Skin epidermis (tissue), 12 donors: ENCODE results near the gene FLAD1.

Experiments
- H3K27ac ChIP-seq, 21 experiments: fragments of 200-600 bp; sonication (generic) in 11 of 21; one replicate each; pipeline ENCODE4 v1.5.0; 2020; ENCODE audit warnings: mild to moderate bottlenecking in 3 of 21, inconsistent platforms in 2 of 21, moderate library complexity in 2 of 21
- H3K4me3 ChIP-seq, 7 experiments: fragments of 200-600 bp; sonication (generic) in 2 of 7; one replicate each; pipeline ENCODE4 v1.5.0; 2020; ENCODE audit warnings: inconsistent platforms in 2 of 7, mild to moderate bottlenecking in 2 of 7, moderate library complexity in 1 of 7

Gene FLAD1

DNA sequence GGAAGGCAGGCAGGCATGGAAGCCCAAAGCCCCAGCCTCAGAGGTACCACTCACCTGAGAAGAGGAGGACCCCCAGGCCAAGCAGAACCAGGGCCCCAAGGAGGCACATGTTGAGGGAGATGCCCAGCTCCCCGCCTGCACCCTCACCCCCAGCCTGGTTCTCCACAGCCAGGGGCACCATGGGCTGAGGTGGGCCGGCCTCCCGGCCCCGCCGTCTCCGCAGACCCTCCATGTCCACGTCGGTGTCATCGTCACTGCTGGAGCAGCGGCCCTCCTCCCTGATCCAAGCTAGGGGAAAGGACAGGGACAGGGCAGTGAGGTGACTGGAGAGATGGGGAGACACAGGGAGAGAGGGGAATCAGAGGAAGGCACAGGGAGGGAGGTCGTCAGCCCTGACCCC, 35.1 kb upstream of the FLAD1 start:
- Histone ChIP-seq H3K4me3 (no peak overlapping the region), H3K27ac (no peak overlapping the region)

DNA sequence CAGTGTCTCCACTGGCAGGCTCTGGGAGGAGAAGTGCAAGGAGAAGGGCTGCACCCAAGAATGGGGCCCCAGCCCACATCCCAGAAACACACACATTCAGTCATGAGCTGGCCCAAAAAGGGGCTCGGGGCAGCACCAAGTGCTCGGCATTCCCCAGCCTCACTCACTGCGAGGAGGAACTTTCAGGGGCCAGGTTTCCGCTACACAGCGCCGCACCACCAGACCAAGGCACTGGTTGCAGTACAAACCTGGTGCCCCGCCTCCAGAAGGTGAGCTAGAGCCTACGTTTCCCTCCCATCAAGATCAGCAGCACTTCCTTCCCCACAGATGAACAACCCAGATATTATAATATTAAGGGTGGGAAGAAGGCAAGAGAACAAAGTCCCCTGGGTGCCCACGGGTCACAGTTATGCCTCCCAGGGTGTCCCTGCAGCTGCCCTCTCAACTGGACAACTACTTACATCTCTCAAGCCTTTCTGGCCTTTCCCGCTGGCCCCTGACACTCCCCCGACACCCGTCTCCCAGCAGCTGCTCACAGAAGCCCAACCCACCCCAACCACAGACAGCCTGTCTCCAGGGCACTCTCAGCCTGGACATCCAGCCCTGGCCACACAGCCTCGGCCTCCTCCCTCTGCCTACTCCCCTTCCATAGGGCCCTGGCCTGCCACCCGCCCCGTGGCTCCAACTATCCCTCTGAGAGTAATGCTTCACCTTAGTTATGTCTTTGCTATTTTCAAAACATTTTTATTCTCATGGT, 31.1 kb upstream of the FLAD1 start:
- H3K27ac ChIP-seq = peak overlapping the region in 11 of 21 experiments; percentile 6 to 94 (median 62)

DNA sequence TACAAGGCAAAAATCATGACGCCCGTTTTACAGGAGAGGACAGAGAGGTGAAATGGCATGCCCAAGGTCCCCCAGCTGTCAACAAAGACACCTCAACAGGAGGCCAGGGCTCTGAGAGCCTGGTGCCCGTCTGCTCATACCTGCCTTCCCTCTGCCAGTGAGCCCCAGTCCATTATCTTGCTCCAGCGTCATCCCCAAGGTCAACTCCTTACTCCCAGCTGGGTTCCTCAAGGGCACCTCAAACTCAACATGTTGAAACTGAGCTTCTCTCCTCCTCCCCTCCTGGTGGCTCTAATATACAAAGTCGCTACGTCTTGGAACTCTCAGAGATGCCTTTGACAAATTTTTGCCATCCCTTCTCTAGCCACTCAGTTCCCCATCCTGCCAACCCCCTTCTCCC, 30.5 kb upstream of the FLAD1 start:
- H3K4me3 ChIP-seq = peak overlapping the region in 3 of 7 experiments; percentile 2 to 22 (median 2)
- H3K27ac ChIP-seq = peak overlapping the region in 10 of 21 experiments; percentile 6 to 94 (median 70)

More for the DNA sequence above, 31.1 kb upstream of the FLAD1 start:
- peak overlapping the region in 2 of 7 experiments; percentile 2 to 22 for H3K4me3 ChIP-seq

DNA sequence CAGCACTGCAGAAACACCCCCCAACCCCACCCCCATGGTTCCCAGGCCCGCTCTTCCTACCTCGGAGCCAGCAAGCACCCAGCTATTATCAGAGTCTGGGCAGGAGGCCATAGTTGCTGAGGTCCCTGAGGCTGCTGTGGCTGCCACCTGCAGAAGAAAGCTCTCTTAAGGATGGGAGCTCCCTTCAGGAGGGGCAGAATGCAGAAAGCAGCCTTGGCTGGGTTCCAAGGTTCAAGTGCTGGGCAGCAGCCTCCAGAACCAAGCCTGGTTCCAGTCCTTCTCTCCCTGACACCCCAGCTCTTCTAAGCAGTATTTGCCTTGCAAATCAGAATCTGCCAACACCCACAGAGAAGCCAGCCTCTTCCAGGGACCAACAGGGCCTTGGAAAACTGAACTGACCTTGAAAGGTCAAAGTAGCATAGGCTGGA, 29.5 kb upstream of the FLAD1 start:
- H3K4me3 ChIP-seq = peak overlapping the region in 2 of 7 experiments; percentile 3 to 46

DNA sequence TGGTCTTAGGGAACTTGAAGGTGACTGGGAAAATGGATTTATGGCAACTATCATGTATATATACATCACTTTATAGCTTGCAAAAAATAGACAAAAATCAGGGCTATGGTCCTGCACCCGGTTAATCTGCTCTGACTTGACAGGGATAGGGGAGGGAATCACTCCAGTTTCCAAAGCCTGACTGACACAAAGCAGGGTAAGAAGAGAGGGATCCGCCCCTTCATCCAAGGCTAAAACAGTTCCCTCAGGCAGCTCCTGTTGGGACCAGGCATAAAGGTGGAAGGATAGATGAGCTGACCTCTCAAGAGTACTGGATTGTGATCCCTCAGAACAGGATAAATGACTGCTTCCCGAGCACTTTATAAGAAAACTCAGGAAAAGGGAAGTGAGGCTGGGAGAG, 28.6 kb upstream of the FLAD1 start:
- H3K4me3 ChIP-seq = peak overlapping the region in 4 of 7 experiments; percentile 43 to 51 (median 47)
- peak overlapping the region in 13 of 21 experiments; percentile 19 to 94 (median 70) for H3K27ac ChIP-seq

More for the DNA sequence above, 29.5 kb upstream of the FLAD1 start:
- H3K27ac ChIP-seq = peak overlapping the region in 9 of 21 experiments; percentile 23 to 94 (median 77)

DNA sequence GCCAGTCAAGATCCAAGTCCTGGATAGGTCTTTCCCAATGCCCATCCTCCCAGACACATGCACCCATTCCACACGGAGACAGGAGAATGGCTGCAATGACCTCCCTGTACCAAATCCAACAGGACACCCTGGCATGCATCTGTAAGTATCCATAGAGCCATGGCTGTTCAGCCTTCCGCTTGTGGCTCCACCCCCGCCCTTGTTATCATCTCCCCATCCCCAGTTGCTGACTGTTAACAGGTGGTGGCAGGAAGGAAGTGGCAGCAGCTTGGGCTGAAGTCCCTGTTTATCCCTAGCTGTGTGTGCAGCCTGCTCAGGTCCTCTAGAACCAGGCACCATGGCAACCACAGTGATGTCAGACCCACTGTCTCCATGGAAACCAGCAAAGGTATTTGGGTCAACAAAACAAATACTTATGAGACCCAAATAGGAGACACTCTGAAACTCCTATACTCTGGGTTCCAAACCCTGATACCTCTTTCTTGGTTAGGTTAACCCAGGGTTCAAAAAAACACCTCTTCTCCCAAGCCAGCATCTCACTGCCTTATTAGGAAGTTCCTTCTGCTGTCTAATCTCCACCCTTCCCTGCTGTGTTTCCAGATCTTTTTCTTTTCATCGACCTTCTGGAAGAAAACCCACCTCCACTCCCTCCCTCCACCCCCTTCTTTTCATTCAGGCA, 28.0 kb upstream of the FLAD1 start:
- peak overlapping the region; percentile 44 to 94 (median 79) for H3K27ac ChIP-seq
- H3K4me3 ChIP-seq = peak overlapping the region; percentile 40 to 51 (median 46)

DNA sequence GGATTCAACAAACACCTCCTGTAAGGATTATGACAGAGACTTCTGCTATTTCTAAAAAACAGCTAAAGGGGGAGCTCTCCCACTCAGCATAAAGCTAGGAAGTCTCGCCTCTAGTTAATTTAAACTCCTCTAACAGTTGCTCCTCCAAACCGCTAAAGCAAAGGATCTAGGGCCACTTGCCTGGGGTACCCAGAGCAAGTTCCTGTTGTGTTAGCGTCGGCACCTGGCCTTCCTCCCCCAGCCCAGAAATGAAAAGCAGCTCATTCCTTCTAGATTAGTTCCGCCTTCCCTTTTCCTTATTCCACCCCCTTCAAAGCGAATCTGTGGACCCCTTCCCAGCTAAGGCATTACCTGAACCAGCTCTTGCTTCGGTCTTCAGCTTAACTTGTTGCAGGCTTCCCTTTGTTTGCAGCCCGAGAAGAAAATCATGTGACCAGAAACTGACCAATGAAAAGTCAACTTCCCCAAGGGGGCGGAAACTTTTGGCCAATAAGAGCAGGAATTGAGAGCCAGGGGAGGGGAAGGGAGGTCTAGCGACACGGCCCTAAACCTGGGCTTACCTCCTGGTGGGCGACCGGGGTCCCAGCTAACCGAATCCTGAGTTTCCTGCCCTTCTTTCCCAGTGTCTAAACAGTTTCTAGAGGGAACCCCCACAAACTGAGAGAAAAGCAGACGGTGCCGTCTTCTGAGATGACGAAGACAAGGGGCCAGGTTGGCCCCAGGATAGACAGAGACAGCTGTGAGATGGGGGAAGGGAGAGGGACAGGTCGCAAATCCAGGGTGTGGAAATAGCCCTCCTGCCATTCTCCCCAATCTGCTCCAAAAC, 27.2 kb upstream of the FLAD1 start, which contains the start of gene PBXIP1:
Gene PBXIP1, minus strand, starts transcription at position 382 of the 826 bp plus-strand sequence. CDS start 2,378 bp downstream, outside the sequence.
- Histone ChIP-seq H3K27ac (peak within 1 kb of the TSS; percentile 44 to 94 (median 79)), H3K4me3 (peak within 1 kb of the TSS; percentile 40 to 51 (median 46))

DNA sequence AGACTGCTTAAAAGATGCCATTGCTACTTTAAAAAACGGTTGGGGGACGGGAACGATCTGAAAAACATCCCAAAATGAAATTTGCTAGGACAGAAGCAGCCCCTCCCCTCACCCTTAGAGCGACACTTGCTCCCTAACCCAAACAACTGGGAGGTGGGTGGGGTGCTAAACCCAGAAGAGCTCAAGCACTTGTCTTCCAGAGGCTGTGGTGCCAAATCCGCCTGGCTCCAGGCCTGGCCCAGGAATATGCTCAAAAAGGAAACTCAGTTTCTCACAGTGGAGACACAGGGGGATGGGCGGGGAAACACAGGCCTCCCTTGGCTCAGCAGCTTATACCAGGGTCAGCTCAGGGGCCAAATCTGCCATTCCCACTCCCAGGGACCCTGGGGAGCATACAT, 26.6 kb upstream of the FLAD1 start:
- Histone ChIP-seq H3K27ac (peak overlapping the region in 20 of 21 experiments; percentile 15 to 94 (median 79)), H3K4me3 (peak overlapping the region; percentile 40 to 51 (median 46))

DNA sequence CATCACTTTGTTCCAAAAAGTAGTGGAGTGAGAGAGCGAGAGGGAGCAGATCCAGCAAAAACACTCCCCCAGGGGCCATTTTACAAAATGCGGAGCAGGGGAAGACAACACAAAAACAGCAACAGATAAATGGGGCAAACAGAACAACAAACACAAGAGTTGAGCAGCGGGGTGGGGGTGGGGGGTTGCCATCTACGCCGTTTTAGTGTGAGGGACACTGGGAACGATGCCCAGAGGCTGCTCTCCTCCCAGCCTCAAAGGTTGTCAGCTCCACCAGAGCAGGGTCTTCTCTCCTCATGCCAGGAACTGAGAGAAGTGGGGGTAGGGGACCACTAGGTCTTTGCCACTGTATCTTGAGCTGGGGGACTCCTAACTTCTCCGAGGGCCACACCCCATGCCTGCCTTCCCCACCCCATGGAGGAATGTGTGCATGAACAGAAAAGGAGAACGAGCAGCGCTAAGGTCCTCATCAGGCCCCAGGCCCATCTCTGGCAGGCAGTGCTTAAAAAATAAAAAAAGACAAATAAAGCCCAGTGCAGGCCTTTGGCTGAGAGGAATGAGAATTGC, 26.0 kb upstream of the FLAD1 start:
- Histone ChIP-seq H3K4me3 (no peak overlapping the region), H3K27ac (peak overlapping the region in 12 of 21 experiments; percentile 27 to 94 (median 83))

DNA sequence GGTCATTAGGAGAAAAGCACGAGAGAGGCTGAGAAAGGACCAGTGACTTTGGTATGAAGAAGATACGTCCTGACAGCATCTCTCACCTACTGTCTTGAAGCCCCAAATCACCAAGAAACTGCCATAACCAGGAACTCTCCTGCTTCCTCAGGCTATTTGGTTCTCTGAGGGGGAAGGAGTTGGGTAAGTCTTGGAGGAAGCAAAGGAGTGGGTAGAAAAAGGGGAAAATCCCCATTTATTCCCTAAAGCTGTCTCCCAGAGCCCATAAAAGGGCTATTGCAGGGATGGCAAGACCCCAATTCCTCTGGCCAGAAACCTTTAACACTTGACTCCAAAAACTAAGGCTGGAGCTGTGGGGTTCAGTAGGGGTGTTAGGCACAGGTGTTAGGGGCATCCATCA, 25.1 kb upstream of the FLAD1 start:
- no peak overlapping the region for H3K4me3 ChIP-seq
- peak overlapping the region in 1 of 21 experiments; percentile 9 for H3K27ac ChIP-seq

DNA sequence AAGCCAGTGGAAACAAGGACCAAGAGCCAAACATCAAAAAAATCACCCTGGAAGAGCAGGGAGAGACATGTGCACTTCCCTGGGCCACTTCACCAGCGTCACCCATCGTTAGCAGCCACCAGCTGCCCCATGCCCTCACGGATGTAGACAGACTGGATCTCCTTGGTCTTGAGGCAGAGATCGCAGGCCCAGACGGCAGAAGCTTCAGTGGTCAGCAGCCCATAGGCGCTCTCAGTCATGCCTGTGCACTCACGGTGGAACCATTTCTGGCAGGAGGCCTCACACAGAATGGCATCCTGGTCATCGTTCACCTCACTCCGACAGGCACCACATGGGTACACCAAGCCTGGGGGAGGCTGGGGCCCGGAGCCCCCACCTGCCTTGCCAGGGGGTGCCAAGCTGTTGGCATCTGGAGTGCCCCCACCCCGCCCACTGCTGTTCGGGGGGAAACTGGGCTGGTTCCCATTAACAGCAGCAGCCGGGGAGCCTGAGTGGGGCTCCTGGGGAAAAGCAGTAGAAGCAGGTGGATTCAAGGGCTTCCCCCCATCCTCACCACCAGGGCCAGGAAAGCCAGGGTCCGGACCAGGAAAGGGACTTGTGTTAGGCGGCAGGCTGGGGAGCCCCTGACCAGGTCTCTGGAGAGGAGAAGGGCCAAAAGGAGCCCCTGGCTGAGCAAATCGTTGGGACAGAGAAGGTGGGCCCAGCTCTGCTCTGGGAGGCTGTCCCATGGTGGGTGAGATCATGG, 24.3 kb upstream of the FLAD1 start:
- Histone ChIP-seq H3K27ac (peak overlapping the region in 2 of 21 experiments; percentile 7 to 19), H3K4me3 (no peak overlapping the region)

DNA sequence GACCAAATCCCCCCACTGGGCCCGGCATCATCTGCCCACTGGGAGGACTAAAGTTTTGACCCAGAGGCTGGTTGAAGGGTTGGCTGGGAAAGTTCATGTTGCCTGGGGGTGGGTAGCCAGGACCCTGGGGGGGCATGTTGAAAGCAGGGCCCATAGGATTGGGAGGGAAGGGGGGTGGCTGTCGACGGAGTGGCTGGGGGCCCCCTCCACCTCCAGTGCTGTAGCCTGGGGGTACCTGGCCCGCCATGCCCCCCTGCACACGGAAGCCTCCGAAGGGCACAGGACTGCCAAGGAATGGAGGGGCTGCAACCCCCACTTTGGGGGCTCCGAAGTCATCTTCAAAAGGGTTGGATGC, 23.7 kb upstream of the FLAD1 start:
- Histone ChIP-seq H3K4me3 (no peak overlapping the region), H3K27ac (peak overlapping the region in 2 of 21 experiments; percentile 7 to 19)

DNA sequence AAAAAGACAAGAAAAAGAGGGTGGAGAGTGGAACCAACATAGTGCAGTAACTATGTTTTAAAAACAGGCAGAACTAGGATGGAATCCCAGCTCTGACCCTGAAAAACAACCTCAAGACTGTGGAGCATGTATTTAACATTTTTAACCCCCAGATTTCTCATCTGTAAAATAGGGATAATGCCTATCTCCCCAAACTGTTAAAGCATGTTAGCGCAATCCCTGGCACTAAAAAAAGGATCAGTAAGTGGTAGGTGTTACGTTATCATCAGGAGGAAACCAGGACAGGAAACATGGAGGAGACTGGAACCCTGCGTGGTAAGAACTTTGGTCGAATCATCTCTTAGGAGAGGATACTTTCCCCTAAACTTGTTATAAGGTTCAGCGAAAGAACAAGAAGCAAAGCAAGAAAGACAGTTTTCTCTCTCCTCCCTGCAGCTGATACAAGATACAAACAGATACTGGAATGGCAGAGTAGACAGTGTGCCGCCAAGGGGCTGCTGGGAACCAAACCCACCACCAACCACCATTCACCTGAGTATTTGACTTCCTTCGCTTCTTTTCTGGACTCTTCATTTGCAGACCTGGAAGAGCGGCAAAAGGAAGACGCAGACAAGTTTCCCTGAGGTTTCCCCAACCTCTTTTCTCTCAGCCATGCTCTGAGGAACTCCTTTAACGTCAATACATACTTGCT, 22.6 kb upstream of the FLAD1 start:
- peak overlapping the region; percentile 67 to 88 (median 69) for H3K4me3 ChIP-seq
- H3K27ac ChIP-seq = peak overlapping the region in 18 of 21 experiments; percentile 90 to 100 (median 98)

DNA sequence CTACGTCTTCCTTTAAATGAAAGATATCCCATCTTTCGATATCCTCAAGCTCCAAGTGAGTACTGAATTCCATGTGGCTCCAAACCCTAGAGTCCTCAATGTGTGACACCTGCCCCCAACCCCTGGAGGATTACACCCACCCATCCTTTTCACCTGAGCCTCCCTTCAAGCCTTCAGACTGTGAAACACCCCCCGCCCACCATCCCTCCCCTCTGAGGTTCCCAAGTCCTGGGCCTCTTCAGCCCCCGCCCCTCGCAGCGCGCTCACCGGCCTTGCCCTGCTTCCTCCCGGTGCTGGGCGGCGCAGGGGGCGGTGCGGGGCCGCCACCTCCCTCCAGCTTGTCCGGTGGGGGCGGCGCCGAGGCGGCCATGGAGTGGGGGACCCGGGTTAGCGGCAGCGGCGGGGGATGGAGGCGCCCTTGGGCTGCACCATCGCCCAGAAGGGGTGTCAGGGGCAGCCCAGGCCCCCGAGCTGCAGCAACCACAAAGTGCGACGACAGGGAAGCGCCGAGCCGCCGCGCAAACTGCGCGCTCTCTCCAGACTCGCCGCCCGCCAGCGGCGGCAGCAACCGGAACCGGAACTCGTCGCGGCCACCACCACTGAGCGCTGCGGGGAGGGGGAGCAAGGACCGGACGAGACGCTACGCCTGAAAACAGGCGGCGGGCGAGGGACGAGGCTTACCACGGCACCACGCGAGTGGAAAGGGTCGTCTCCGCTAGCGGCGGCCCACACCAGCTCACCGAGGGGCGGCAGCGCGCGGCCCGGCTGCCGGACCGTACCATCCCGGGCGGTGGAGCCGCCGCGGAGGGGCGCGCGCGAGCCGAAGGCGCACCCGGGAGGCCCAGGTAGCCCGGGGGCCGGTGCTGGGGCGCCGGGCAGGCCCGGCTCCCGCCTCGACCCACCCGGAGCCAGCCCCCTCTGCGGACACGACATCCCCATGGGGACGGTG, 21.7 kb upstream of the FLAD1 start, which contains the start of gene PYGO2:
Gene PYGO2, minus strand, starts transcription at position 576 of the 949 bp plus-strand sequence. Its CDS starts 206 bp downstream, at position 370.
- H3K4me3 ChIP-seq = peak within 1 kb of the TSS; percentile 67 to 88 (median 69)
- H3K27ac ChIP-seq = peak within 1 kb of the TSS; percentile 90 to 100 (median 98)

DNA sequence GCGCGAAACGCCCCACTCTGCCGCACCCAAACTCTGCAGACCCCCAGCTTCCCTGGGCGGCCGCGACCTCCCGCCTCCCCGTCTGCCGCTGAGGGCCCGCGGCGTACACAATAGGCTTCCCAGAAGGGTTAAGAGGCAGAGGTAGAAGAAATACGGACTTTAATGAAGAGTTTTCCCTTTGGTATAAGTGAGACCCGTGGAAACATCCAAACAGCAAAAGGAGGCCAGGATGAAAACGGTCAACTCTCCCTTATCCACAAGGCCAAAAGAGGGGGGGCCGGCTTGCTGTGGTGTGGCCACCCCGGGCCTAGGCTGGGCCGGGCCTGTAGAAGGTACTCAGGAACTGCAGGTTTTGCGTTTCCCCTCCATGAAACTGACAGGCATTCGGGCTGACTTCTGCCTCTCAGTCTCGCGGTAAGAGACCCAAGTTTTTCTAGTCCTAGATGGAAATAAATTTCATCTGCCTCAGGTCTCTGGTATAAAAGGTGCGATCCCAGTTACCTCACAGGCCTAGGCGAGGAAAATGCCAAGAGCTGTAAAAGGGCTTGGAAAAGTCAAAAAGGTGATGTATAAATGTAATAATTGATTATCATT, 20.9 kb upstream of the FLAD1 start:
- Histone ChIP-seq H3K27ac (peak overlapping the region; percentile 90 to 100 (median 98)), H3K4me3 (peak overlapping the region; percentile 67 to 88 (median 69))

DNA sequence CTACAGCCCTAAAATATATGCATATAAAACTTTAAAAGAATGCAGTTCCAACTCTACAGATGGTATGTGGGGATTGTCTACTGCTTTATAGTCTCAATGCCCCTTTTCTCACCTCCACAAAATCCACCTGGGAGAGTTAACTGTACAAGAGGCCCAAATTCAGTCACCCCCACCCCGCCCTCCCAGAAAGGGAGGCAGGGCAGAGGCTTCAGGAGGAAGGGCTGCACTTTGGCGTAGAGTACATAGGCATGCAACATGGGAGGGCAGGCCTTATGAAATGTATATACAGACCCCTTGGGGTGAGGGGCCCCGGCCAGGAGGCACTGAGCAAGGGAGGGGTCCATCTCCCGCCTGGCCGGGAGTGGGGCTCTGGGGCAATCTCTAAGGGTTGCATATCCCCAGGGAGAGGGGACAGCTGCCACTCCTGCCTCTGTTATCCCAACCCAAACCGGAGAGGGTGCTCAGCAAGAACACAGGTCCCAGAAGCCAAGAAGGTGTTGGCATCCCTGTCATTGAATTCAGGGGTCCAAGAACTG, 20.3 kb upstream of the FLAD1 start:
- H3K4me3 ChIP-seq = peak overlapping the region in 3 of 7 experiments; percentile 67 to 76 (median 68)
- peak overlapping the region in 17 of 21 experiments; percentile 31 to 100 (median 99) for H3K27ac ChIP-seq
